ENCODE data around the gene CDHR5. TPM values are rescaled to one million over a fixed set of nuclear protein-coding genes. Genes with fewer than 3 reads are reported as not detected.

CDHR5 gene
- total RNA-seq, 1 donor from 2014 or later, result not detected

- intact Hi-C loops (cut with DNase I), result no loop called here
- no peak overlapping the region for H3K4me3 ChIP-seq
- H3K27me3 ChIP-seq, result no peaks in the 10 kb centered on the region
- H3K27ac ChIP-seq, result no peak overlapping the region
- no peaks in the 10 kb centered on the region for H3K9me3 ChIP-seq
- no peak for DNase-seq (ENCODE audit: extremely low spot score in 2 of 2)
- H3K36me3 ChIP-seq, result peaks cover 0 to 8% of the 10 kb centered on the region in 2 donors
- no peak for TF ChIP-seq POLR2AphosphoS5 (IDR thresholded peaks at IDR 0.05; ENCODE audit: insufficient read depth in 1 of 2, low read depth in 1 of 2)
- no peak for TF ChIP-seq CTCF (IDR thresholded peaks at IDR 0.05)
- TF ChIP-seq POLR2A (IDR thresholded peaks at IDR 0.05), result no peak
- peaks cover 17% of the 10 kb centered on the region for H3K4me1 ChIP-seq
These were observed 14.0 kb upstream of the CDHR5 start for GRCh38 chr11:638631-639331.

- DNase-seq (ENCODE audit: extremely low spot score in 2 of 2), result no peak
- H3K4me3 ChIP-seq, result peak overlapping the region; percentile 29 to 46
- H3K27me3 ChIP-seq, result no peaks in the 10 kb centered on the region
- H3K27ac ChIP-seq, result no peak overlapping the region
- no peak for TF ChIP-seq POLR2A (IDR thresholded peaks at IDR 0.05)
- TF ChIP-seq CTCF (IDR thresholded peaks at IDR 0.05), result no peak
- no peak for TF ChIP-seq POLR2AphosphoS5 (IDR thresholded peaks at IDR 0.05; ENCODE audit: insufficient read depth in 1 of 2, low read depth in 1 of 2)
- no peaks in the 10 kb centered on the region for H3K9me3 ChIP-seq
- H3K4me1 ChIP-seq, result peaks cover 17% of the 10 kb centered on the region
- intact Hi-C loops (cut with DNase I), result no loop called here
- H3K36me3 ChIP-seq, result no peaks in the 10 kb centered on the region
These were observed 13.1 kb upstream of the CDHR5 start for GRCh38 chr11:637593-638521.

- no peak for TF ChIP-seq POLR2A (IDR thresholded peaks at IDR 0.05)
- no peak for TF ChIP-seq CTCF (IDR thresholded peaks at IDR 0.05)
- no peak for TF ChIP-seq POLR2AphosphoS5 (IDR thresholded peaks at IDR 0.05; ENCODE audit: insufficient read depth in 1 of 2, low read depth in 1 of 2)
- Histone ChIP-seq H3K9me3 (no peaks in the 10 kb centered on the region), H3K4me1 (peaks cover 17% of the 10 kb centered on the region), H3K36me3 (no peaks in the 10 kb centered on the region), H3K27me3 (no peaks in the 10 kb centered on the region), H3K27ac (no peak overlapping the region), H3K4me3 (peak overlapping the region; percentile 29 to 46)
- intact Hi-C loops (cut with DNase I), result no loop called here
- DNase-seq (ENCODE audit: extremely low spot score in 2 of 2), result no peak
These were observed 12.5 kb upstream of the CDHR5 start for GRCh38 chr11:637333-637592.

GRCh38 chr11:636511-637332 is 12.0 kb upstream of the CDHR5 start, which contains the start of gene DRD4:
TSS of gene DRD4 (plus strand) at chr11:637269. CDS start at chr11:637305, 36 bp downstream.
- H3K9me3 ChIP-seq, result no peaks in the 10 kb centered on the region
- H3K27ac ChIP-seq, result no peak within 1 kb of the TSS
- no peaks in the 10 kb centered on the region for H3K27me3 ChIP-seq
- TF ChIP-seq POLR2AphosphoS5 (IDR thresholded peaks at IDR 0.05; ENCODE audit: insufficient read depth in 1 of 2, low read depth in 1 of 2), result no peak
- TF ChIP-seq POLR2A (IDR thresholded peaks at IDR 0.05), result no peak
- TF ChIP-seq CTCF (IDR thresholded peaks at IDR 0.05), result no peak
- H3K36me3 ChIP-seq, result no peaks in the 10 kb centered on the region
- H3K4me1 ChIP-seq, result peaks cover 17% of the 10 kb centered on the region
- intact Hi-C loops (cut with DNase I), result no loop called here
- DNase-seq (ENCODE audit: extremely low spot score in 2 of 2), result no peak
- H3K4me3 ChIP-seq, result peak within 1 kb of the TSS; percentile 29 to 46

All from vagina (tissue), 2 donors.